Umbilical cord (tissue), 2 donors: ENCODE data around the gene YPEL1. TPM values are rescaled to one million over a fixed set of nuclear protein-coding genes. Genes with fewer than 3 reads are reported as not detected.

ENCODE experiments used
- DNase-seq: peaks from one replicate; pipeline ENCODE4 v3.0.0-alpha.2; 2015; ENCODE audit warnings: low spot score
- total RNA-seq: library from RNA; depleted of rRNA; stranded (reverse); fragments of >200 nt; gene quantifications from one replicate; pipeline ENCODE4 v1.2.3, GENCODE V29; 2014; ENCODE audit warnings: low replicate concordance; ENCODE audit not compliant: insufficient read depth

YPEL1 gene, protein sequence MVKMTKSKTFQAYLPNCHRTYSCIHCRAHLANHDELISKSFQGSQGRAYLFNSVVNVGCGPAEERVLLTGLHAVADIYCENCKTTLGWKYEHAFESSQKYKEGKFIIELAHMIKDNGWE
- 9.6 TPM for total RNA-seq

DNA sequence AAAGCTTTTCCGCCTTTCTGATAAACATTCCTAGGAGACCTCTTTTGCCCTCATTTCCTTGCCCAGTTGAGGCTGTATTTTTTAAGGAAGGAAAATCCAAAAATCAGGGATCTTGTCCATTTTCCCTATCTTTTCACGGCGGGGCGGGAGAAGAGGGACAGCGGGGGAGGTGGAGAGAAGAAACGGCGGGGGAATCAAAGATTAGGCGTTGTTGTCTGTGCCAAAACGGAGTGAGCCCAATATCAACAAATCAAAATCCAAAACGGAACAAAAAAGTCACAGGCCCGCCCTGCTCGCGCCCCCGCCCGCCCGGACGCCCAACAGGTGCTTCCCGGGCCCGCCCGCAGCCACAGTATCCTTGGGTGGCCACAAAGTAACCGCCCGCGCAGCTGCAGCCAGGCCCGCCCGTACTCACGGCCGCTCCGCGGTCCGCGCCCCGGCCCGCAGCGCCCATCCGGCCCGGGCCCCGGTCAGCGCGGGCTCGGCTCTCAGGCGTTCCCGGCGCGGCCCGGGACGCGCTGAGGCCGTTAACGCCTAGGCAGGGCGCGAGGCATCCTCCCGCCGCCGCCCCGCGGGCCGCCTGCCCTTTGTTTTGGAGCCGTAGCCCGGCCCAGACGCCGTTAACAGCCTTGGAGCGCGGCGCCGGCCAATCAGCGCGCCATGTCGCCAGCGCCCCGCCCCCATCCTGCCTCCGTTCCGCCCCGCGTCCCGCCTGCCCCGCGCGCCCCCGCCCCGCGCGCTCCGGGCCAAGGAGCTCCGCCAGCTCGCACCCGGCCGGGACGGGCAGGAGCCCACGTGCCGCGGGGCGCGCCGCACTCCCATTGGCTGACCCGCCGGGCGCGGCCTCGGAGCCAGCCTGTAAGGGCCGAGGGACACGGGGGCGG, at the start of gene YPEL1:
TSS of gene YPEL1 (minus strand) at position 595 of the 884 bp plus-strand sequence. CDS start 25,050 bp downstream, outside the sequence.
- peak; percentile 98 for DNase-seq

DNA sequence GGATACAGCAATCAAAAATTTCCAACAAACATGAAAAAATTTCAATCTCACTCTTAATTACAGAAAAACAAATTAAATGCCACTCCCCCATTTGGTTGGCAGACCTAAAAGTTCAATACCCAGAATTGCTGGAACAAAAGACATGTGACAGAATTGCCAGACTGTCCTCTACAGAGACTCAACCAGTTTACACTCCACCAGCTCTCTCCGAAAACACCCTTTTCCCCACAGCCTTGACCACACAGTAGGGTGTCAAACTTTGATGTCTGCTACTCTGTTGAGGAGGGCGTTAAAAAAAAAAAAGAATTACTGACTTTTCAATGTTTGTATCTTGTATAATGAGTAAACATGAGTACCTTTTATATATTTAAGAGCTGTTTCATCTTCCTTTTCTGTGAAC, 44.7 kb upstream of the YPEL1 start:
- no peak for DNase-seq

DNA sequence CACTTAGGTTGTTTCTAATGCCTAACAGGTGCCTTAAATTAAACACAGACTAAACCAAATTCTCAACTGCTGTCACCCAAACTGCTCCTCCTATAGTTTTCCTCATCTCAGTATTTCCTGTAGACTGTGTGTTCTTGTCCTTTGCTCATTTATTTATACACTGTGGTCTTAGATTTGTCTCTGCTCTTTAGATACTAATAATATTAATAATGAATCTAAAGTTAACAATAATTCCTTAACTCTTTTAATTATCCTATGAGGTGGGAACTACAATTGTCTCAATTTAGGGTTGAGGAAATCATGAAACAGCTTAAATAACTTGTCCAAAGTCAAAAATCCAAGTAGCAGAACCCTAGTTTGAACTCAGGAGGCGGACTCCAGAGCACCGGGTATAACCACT, 43.9 kb upstream of the YPEL1 start:
- no peak for DNase-seq

DNA sequence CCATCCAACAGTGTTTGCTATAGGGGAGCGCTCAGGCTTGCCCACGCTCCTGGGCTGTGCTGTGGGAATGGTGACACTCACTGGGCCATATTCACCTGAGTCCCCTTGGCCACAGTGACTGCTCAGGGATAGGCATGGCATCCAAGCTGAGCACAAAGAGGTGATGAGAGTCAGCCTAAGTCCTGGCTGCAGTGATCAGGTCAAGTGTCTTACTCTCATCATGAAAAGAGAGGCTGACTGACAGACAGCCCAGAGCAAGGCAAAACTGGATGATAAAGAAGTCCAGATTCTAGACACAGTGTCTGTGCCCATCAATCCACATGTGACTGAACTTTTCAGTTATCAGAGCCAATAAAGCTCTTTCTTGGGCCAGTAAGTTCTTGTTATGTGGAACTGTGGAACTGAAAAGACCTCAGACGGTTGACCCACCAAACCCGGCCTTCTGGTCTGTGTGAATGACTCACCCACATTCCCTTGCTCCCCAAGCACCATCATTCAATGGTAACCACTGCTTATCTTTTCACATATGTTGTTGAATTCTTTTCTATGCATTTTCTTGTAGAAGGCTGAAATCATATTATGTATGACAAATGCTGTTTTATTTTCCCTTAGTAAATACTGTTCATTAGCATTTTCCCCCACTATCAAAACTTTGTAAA, 43.2 kb upstream of the YPEL1 start:
- no peak for DNase-seq

DNA sequence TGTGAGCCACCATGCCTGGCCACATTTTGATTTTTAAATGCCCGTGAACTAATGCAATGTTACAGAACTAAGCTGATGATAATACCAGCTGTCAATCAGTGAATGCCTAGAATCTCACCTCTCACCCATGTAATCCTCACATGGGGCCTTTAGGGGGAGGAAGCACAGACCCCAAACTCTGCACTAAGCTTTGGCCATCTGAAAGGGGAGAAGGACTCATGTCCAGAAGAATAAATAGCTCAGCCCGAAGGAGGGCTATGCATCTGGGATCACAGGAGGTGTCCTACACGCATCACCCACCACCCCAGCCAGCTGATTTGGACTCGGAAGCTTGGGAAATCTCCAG, 36.0 kb upstream of the YPEL1 start:
- no peak for DNase-seq

DNA sequence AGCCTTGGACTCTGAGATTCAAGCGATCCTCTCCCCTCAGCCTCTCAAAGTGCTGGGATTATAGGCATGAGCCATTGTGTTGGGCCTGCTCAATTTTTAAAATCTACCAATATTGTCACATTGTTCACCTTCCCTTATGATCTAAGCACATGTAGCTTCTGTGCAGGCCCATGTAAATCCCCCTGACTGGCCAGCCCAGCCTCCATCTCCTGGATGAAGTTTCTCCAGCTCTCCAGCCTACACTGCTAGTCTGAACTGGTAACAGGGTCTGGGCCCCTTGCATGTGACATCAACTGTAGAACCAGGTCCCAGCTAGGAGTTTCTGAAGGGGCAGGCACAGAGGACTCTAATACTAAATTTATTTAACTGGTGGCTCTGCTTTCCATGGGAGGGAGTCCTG, 32.8 kb upstream of the YPEL1 start:
- DNase-seq = no peak

DNA sequence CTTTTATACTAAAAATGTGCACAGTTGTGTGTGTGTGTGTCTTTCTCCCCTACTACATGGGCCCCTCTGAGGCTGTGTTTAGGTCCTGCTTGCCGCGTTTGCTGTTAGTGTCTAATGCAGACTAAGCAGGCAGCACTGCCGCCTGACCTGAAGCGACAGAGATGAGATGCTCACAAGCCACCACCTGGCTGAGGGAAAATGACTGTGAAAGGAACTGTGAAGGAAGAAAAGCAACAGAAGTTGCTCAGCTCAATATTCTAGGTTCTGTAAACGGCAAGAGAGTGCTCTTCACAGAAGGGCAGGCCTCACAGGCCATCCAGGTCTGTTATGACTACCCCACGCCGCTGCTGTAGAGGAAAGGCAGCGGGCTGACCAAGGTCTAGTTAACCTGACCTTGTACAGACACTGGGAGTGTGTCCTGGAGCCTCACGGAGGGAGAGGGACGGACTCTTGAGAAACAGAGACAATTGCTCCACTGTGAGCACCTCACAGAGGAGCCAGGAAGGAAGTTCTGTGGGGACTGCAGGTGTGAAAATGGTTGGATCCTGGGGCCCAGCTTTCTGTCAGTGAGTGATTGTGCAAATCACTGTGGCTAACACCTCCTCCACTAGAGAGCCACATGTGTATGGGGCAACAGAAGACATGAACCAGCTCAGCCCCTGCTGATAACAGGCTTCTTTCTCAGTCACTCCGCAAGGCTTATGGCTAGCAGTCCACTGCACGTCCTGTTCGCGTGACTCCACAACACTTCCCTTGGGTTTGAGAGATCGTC, 31.3 kb upstream of the YPEL1 start:
- DNase-seq = no peak

DNA sequence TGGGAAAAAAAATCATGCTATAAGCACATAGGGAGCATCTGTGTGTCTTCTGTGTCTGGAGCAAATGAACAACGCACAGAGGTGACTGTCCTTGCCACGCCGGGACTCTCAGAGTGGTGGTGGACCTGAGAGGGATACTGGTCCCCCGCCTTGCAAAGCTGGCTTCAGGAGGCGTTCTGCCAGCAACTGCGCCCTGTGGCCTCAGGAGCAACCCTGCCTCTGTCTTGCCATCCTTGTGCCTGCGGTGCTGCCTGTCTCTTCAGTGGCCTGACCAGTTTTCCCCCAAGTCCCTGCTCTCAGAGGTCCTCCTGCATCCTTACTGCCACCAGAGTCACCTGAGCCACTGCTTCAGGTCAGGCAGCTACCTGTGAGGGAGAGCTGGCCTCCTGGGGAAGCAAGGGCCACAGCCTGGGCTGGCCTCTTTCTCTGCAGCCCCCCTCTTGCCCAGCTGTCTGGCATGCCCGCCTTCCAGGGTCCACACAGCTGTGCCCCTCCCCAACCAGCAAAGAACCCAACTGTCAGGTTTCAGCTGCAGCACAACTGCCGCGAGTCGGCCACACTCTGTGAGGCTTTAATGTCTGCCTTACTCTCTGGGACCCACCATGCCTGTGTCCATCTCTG, 30.4 kb upstream of the YPEL1 start:
- DNase-seq = no peak

DNA sequence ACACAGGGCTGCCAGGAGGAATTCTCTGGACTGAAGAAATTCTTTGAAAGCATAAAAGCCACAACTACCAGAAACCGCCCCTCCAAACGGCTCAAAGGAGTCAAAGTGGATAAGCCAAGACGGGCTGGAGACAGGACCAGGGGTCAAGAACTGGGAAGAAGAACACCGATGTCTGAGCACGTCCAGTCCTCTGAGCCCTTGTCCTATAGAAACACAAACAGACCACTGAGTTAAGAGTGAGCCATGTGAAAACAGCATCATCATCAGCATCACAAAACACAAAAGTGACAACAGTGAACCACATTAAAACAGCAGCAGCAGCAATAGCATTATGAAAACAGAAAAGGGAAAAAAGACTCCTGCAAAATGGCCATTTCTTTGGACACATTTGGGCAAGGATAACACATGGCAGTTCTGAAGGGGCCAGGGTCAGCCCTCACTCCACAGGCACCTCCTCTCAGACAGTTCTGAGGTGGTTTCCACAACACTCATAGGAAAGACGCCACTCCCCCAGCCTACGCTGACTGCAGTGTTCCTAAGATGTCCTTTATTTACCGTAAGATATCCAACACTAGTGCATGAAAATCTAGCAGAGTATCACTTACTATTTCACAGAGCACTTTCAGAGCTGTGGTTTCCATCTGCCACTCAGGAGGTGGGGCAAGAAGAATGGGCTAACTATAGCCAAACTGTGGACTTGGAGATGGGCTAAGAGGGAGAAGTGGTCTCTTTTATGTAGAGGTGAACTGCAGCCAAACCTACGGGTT, 28.6 kb upstream of the YPEL1 start:
- DNase-seq = no peak

DNA sequence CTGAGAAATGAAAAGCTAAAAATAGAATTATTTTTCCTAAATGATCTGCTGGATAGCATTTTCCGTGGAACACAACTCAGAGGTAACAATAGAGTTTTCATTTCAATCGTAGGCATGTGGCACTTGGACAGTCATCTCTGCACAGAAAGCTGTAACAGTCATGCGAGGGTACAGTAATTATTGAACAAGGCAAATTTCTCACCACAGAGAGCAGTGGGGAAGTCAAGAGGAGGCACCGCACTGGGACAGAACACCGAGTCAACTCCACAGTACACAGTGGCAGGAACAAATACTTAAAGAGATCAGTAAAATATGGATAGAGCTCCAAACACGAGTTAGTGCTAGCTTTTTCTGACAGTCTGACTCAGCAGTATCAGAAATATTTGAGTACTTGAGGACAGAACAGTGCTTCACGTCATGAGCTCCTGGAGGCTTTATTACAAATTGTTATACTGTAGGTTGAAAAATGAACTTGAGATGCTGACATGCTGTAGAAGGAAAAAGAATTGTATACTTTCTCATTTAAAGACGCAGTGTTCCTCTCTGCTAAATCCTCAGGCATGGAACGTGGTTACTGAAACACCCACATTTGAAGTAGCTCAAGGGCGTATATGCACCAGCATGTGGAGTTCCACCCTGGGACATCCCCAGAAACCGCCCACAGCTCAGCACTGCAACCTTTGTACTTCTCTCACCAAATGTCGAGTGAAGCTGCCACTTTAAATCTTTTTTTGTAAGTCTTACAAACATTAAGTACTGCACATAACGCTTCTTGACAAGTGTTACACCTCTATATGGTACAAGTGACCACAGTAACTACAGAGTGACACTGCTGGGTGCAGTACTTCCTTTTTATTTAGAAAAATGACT, 27.4 kb upstream of the YPEL1 start:
- no peak for DNase-seq

DNA sequence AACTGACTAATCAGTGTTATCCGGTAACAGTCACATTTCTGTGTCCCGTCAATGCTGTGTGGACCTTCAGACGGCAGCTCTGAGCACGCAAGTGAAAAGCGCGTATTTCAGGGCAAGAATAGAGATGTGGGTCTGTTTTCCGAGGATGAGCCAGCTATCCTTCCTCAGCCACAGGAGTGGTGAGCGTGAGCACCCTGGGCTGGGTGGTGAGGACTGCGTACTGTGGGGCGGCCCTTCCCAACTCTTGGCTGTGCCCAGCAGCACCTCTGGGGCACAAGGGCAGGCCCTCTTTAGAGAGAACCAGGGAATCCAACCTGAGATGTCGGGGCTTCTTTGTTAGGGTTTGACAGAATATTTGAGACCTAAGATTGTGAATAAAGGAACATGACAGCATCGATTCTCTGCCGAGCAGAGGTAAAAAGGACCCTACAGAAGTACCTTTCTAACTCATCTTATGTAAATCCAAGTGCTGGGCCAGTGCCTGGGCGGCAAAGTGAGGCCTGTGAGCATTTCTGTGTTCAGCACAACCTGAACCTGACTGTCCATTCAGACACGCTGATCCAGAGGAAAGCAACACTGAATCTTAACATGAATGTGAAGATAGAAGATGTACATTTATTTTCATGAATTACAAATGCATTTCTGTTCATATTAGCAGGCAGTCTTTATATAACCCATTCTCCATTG, 26.5 kb upstream of the YPEL1 start:
- no peak for DNase-seq

DNA sequence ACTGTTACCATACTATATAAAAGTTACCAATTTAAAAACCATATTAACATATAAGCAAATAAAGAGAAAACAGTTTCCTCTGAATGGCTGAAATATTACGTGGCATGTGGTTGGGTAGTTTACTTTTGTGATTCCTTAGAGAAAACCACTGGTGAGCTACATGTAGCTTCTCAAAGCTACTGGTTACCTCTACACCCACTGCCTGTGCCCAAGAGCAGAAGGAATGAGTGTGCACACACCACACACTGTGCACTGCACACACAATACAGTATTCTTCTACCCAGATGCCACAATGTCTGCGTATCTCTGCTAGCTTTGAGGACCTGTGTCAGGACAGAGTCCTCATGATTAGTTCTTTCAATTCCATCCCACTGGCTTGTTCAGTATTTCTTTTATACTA, 25.5 kb upstream of the YPEL1 start:
- no peak for DNase-seq

DNA sequence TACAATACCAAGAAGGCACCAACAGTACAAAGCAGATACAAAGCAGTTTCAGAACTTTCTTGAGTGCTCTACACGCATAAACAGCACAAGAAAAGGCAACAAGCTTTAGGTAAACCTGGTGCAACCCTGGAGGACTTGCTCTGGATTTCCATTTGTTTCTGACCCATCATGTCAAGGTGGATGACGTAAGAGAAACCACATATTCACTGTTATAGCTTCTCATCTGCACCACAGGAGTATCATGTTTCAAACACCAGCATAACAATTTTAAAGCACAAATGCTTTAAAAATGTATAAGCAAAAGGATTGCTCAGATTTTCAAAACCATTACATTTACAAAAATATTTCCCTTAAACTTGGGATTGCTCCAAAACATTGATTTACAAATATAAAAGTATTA, 25.0 kb upstream of the YPEL1 start:
- DNase-seq = no peak

DNA sequence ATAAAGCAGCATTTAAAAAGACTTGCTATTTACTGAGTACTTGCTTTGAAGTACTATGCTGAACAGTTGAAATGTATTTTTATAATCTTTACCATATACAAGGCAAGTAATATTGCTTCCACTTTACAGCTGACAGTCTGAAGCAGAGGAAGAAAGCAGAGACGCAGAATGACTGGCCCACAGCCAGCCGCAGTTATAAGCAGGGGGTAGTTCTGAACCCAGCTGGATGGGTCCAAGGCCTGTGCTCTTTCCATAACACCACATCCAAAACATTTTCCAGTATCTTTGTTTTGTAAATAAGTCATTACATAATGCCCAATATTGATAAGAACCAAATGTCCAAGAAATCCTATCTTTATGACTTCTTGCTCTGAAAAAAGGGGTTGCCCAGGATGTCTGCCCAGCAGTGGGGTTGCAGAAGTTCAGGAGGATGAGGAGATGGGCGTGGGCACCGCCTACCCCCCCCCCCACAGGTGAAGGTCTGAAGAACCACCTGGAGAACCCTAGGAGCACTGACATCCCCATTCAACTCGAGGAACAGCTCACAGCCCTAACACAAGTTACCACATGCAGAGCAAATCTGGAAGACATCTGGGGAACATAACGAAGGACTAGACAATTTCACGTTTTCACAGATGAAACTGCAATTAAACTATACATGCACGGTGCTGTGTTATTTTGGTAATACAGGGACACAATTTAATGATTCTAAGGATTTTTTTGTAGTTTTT, 24.2 kb upstream of the YPEL1 start:
- no peak for DNase-seq

DNA sequence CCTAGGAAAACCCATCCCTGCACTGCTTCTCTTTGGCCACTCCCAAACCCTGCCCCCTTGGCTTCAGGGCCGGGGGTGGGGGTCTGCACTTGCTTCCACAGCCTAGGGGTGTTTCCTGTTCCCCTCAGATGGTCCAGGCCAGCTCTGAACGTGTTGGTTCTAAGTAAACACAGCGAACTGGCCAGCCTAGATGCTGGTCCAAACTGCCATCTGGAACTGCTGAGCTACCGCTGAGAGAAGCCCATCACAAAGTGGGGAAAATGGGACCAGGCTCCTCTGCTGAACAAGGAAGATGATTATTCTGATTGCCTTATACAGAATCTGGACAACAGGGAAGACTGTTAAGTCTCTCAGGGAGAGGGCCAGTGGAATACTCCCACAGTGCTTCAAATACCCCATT, 23.5 kb upstream of the YPEL1 start:
- DNase-seq = no peak

DNA sequence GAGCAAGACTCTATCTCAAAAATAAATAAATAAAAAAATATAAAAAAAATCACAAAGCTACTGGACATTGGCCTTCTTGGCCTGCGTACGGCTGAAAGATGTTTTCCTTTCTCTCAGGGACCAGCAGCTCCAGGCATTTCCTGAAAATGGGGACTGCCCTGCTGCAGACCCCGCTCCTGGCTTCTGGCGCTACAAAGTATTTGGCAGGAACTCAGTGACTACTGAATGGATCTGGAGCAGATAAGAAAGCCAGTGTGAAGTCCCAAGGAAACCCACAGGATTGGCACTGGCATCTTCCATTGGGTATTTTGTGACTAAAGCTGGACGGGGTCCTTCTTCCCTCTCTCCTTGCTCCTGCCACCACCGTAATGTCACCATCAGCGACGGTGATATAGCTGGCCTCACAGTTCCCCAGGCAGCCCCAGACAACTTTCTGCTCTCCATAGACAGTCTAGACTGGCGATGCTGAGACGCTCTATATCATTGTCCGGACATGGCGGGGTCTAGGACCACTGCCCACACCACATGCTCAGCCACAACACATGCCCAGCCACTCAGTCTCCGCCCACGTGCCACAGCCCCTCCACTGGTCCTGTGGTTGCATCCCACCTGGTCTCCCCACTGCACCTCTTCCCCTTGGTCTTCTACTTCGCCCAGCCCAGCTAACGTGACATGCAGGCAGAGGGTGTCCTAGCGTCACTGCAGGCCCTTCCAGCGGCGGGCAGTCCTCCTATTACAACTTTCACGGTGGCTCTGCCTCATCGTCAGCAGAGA, 22.7 kb upstream of the YPEL1 start:
- DNase-seq = no peak

DNA sequence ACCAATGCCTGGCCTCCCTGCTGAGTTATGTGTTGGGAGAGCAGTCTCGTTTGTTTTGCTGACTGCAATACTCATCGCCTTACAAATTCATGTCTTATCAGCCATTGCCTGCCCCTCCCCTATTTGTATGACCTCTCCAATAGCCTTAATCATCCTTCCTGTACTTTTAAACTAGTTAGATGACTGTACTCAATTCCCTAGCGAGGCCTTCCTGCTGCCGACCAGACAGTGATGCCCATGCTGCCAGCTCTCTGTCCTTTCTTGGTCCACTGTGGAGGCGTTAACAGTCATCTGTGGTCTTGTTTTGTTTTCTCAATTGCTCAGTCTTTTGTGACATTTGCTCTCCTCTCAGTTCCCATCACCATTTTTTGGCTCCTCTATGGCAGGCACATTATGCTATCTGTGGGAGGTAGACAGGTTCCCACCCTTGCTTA, 20.3 kb upstream of the YPEL1 start:
- DNase-seq = no peak

DNA sequence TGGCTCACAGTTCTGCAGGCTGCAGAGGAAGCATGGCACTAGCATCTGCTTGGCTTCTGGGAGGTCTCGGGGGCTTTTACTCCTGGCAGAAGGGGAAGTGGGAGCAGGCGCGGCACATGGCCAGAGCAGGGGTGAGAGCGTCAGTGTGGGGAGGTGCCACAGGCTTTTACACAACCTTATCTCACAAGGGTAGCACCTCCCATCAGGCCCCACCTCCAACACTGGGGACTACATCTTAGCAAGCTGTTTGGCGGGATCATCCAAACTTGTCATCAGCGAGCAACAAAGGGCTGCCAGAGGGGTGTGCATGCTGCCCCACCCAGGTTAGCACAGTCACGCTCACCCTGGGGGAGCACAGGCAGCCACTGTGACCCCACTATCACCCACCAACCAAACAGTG, 18.9 kb upstream of the YPEL1 start:
- DNase-seq = peak; percentile 28
